Measurements from ENCODE around the gene TMEM128.
"Not testable (repeated sequence)": the region's sequence is repeated elsewhere in the genome, so short reads cannot be mapped to it uniquely, and the experiment has no call there.

The TMEM128 gene

GRCh38 chr4:4256799-4257198 lies 8.8 kb upstream of the TMEM128 start:
- H3K9me3 ChIP-seq (ENCODE audit: insufficient read depth, low read length) = no peaks in the 10 kb centered on the region
- 0 out of 2 replicates have a peak, but pooled peaks cover 4% of the 10 kb centered on the region for H3K27me3 ChIP-seq (ENCODE audit: low read depth, low read length)
- H3K27ac ChIP-seq (ENCODE audit: low read length) = no peak overlapping the region
- H3K9ac ChIP-seq (ENCODE audit: low read length) = no peak overlapping the region
- H3K4me2 ChIP-seq (ENCODE audit: low read length) = no peak overlapping the region
- H3K4me1 ChIP-seq (ENCODE audit: low read length) = peaks cover 32% of the 10 kb centered on the region
- H2AFZ ChIP-seq (ENCODE audit: low read depth, low read length) = no peak overlapping the region
- no peaks in the 10 kb centered on the region for H4K20me1 ChIP-seq (ENCODE audit: insufficient read depth, low read length)
- no peak for TF ChIP-seq CTCF (IDR thresholded peaks at IDR 0.05; ENCODE audit: low read depth, low read length)
- TF ChIP-seq EZH2phosphoT487 (IDR thresholded peaks at IDR 0.05; ENCODE audit: low read depth) = no peak
- no peak overlapping the region for H3K4me3 ChIP-seq (ENCODE audit: low read length)
- H3K36me3 ChIP-seq (replicated peaks; ENCODE audit: low read depth, low read length) = no peaks in the 10 kb centered on the region
- no peaks in the 10 kb centered on the region for H3K79me2 ChIP-seq (ENCODE audit: low read length)

DNA sequence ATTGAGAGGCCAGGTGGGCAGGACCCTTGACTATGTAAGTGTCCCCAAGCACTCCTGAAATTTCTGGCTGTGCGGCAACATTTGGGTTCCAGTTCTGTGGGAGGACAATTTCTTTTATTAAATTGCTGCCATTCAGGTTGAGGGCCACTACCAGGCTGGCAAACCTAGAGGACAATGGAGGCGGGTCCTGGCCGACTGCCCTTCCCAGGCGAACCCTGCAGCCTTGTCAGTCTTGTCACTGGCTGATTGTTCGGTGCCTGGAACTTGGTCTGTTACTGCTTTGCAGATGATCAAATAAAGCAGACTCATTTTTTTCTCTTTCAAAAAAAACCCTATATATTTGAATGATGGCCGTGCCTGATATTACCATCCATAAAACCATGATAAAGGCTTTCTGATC lies 6.6 kb upstream of the TMEM128 start:
- Histone ChIP-seq H3K36me3 (replicated peaks; ENCODE audit: low read depth, low read length) (no peaks in the 10 kb centered on the region), H3K27me3 (ENCODE audit: low read depth, low read length) (0 out of 2 replicates have a peak, but pooled peaks cover 4% of the 10 kb centered on the region), H3K27ac (ENCODE audit: low read length) (no peak overlapping the region), H3K4me1 (ENCODE audit: low read length) (peaks cover 18% of the 10 kb centered on the region), H3K9ac (ENCODE audit: low read length) (no peak overlapping the region), H3K4me3 (ENCODE audit: low read length) (no peak overlapping the region), H3K79me2 (ENCODE audit: low read length) (no peaks in the 10 kb centered on the region), H4K20me1 (ENCODE audit: insufficient read depth, low read length) (no peaks in the 10 kb centered on the region), H3K9me3 (ENCODE audit: insufficient read depth, low read length) (no peaks in the 10 kb centered on the region), H3K4me2 (ENCODE audit: low read length) (no peak overlapping the region), H2AFZ (ENCODE audit: low read depth, low read length) (no peak overlapping the region)
- TF ChIP-seq EZH2phosphoT487 (IDR thresholded peaks at IDR 0.05; ENCODE audit: low read depth) (no peak), CTCF (IDR thresholded peaks at IDR 0.05; ENCODE audit: low read depth, low read length) (no peak)

GRCh38 chr4:4254199-4254598 lies 6.2 kb upstream of the TMEM128 start:
- Histone ChIP-seq H3K79me2 (ENCODE audit: low read length) (no peaks in the 10 kb centered on the region), H3K9me3 (ENCODE audit: insufficient read depth, low read length) (no peaks in the 10 kb centered on the region)

DNA sequence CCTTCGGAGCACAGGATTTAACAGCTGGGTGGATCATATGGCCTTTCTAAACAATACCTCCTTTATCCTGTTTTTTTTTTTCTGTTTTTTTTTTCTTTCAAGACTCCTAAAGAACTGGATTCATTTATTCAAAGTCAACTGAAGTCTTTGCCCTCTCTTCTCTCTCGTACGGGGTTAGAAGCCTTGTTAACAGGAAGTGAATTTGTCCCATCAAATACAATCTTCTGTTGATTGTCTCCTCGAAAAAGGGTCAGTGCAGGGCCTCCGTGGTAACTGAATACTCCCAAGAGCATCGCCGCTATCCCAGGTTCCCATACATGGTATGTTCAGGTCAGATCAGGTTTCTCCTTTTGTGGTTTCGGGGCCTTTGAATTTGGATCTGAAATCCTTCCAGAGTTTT lies 1.8 kb upstream of the TMEM128 start:
- Histone ChIP-seq H4K20me1 (ENCODE audit: insufficient read depth, low read length) (no peaks in the 10 kb centered on the region), H3K4me2 (ENCODE audit: low read length) (no peak overlapping the region), H3K9me3 (ENCODE audit: insufficient read depth, low read length) (no peaks in the 10 kb centered on the region), H3K27me3 (ENCODE audit: low read depth, low read length) (no peaks in the 10 kb centered on the region), H3K4me3 (ENCODE audit: low read length) (no peak overlapping the region), H3K4me1 (ENCODE audit: low read length) (peaks cover 16% of the 10 kb centered on the region), H3K79me2 (ENCODE audit: low read length) (peaks cover 20% of the 10 kb centered on the region), H3K36me3 (replicated peaks; ENCODE audit: low read depth, low read length) (peaks cover 6% of the 10 kb centered on the region), H3K27ac (ENCODE audit: low read length) (no peak overlapping the region), H2AFZ (ENCODE audit: low read depth, low read length) (no peak overlapping the region), H3K9ac (ENCODE audit: low read length) (no peak overlapping the region)
- TF ChIP-seq EZH2phosphoT487 (IDR thresholded peaks at IDR 0.05; ENCODE audit: low read depth) = no peak
- TF ChIP-seq CTCF (IDR thresholded peaks at IDR 0.05; ENCODE audit: low read depth, low read length) = no peak

More at GRCh38 chr4:4254199-4254598, 6.2 kb upstream of the TMEM128 start:
- H3K4me2 ChIP-seq (ENCODE audit: low read length) = no peak overlapping the region
- no peak overlapping the region for H3K9ac ChIP-seq (ENCODE audit: low read length)
- H4K20me1 ChIP-seq (ENCODE audit: insufficient read depth, low read length) = no peaks in the 10 kb centered on the region
- no peaks in the 10 kb centered on the region for H3K36me3 ChIP-seq (replicated peaks; ENCODE audit: low read depth, low read length)
- H3K4me1 ChIP-seq (ENCODE audit: low read length) = peaks cover 14% of the 10 kb centered on the region
- H3K27me3 ChIP-seq (ENCODE audit: low read depth, low read length) = 0 out of 2 replicates have a peak, but pooled peaks cover 4% of the 10 kb centered on the region
- TF ChIP-seq CTCF (IDR thresholded peaks at IDR 0.05; ENCODE audit: low read depth, low read length) (no peak), EZH2phosphoT487 (IDR thresholded peaks at IDR 0.05; ENCODE audit: low read depth) (no peak)
- H3K27ac ChIP-seq (ENCODE audit: low read length) = no peak overlapping the region
- no peak overlapping the region for H2AFZ ChIP-seq (ENCODE audit: low read depth, low read length)
- no peak overlapping the region for H3K4me3 ChIP-seq (ENCODE audit: low read length)

- H3K9me3 ChIP-seq (ENCODE audit: insufficient read depth, low read length); H4K20me1 ChIP-seq (ENCODE audit: insufficient read depth, low read length); H3K27me3 ChIP-seq (ENCODE audit: low read depth, low read length); H2AFZ ChIP-seq (ENCODE audit: low read depth, low read length); H3K27ac ChIP-seq (ENCODE audit: low read length): not testable (repeated sequence)
- peaks cover 16% of the 10 kb centered on the region for H3K4me1 ChIP-seq (ENCODE audit: low read length)
- peak overlapping the region; percentile 81; the same call in 1 of the 2 replicates for H3K9ac ChIP-seq (ENCODE audit: low read length)
- H3K4me2 ChIP-seq (ENCODE audit: low read length) = peak overlapping the region; percentile 94
- H3K79me2 ChIP-seq (ENCODE audit: low read length) = peaks cover 20% of the 10 kb centered on the region
- peak overlapping the region; percentile 88 for H3K4me3 ChIP-seq (ENCODE audit: low read length)
- H3K36me3 ChIP-seq (replicated peaks; ENCODE audit: low read depth, low read length) = peaks cover 11% of the 10 kb centered on the region
These were observed 1.3 kb upstream of the TMEM128 start for GRCh38 chr4:4249342-4249741.

All from OCI-LY3 (cell line).